Measurements from ENCODE around the gene MACROD2.

- TF ChIP-seq ZFP3 (CRISPR knock-in tag; IDR thresholded peaks at IDR 0.05) (no peak), ESRRG (CRISPR knock-in tag; IDR thresholded peaks at IDR 0.05) (no peak), RARB (CRISPR knock-in tag; IDR thresholded peaks at IDR 0.05) (no peak), ZNF70 (CRISPR knock-in tag; IDR thresholded peaks at IDR 0.05) (no peak), TSHZ2 (CRISPR knock-in tag; IDR thresholded peaks at IDR 0.05) (no peak), POU6F1 (CRISPR knock-in tag; IDR thresholded peaks at IDR 0.05; ENCODE audit: borderline replicate concordance, low read depth) (no peak), GLIS3 (CRISPR knock-in tag; IDR thresholded peaks at IDR 0.05) (no peak), ZFP30 (CRISPR knock-in tag; IDR thresholded peaks at IDR 0.05) (no peak), ARNTL (CRISPR knock-in tag; IDR thresholded peaks at IDR 0.05; ENCODE audit: borderline replicate concordance, low read depth) (no peak), CREB5 (CRISPR knock-in tag; IDR thresholded peaks at IDR 0.05; ENCODE audit: low read depth) (no peak)
These were observed 1710.7 kb downstream of the MACROD2 start for GRCh38 chr20:15705975-15706374.
